ENCODE data around the gene PCDHB12.

DNA sequence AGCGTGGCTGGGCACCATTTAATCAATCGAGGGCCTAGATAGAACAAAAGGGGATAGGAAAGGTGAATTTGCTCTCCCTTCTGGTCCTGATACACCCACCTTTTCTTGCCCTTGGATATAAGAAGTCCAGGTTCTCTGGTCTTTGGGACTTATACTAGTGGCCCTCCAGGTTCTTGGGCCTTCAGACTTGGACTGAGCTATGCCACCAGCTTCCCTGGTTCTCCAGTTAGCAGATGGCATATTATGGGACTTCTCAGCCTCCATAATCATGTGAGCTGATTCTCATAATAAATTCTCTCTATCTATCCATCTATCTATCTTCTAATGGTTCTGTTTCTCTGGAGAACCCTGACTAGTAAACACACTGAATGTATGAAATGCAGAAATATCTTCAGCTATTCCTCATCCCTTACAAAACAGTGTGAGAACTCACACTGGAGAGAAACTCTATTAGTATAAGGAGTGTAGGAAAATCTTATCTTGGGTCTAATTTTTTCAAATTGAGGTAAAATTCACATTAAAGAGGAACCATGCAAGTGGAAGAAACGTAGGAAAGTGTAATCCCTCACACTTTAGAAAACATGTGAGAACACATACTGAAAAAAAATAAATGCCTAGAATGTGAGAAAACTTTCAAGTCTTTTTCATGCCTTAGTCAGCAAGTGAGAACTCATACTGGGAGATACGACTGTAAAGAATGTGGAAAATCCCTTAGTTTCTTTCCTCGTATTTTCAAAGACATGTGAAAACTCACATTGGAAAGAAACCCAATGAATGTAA is 52.1 kb downstream of the PCDHB12 start:
- TF ChIP-seq, protein P1, sequence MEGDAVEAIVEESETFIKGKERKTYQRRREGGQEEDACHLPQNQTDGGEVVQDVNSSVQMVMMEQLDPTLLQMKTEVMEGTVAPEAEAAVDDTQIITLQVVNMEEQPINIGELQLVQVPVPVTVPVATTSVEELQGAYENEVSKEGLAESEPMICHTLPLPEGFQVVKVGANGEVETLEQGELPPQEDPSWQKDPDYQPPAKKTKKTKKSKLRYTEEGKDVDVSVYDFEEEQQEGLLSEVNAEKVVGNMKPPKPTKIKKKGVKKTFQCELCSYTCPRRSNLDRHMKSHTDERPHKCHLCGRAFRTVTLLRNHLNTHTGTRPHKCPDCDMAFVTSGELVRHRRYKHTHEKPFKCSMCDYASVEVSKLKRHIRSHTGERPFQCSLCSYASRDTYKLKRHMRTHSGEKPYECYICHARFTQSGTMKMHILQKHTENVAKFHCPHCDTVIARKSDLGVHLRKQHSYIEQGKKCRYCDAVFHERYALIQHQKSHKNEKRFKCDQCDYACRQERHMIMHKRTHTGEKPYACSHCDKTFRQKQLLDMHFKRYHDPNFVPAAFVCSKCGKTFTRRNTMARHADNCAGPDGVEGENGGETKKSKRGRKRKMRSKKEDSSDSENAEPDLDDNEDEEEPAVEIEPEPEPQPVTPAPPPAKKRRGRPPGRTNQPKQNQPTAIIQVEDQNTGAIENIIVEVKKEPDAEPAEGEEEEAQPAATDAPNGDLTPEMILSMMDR (IDR thresholded peaks at IDR 0.05) = no peak
- no peak for TF ChIP-seq POLR2AphosphoS5 (IDR thresholded peaks at IDR 0.05; ENCODE audit: low read depth, low read length)
